ENCODE data around the gene POU6F2. TPM values are rescaled to one million over a fixed set of nuclear protein-coding genes. Genes with fewer than 3 reads are reported as not detected.

The POU6F2 gene
- polyA plus RNA-seq, 2 of the 4 experiments (the other 2 are of a cell fraction), result not detected

GRCh38 chr7:39460486-39460885 lies 482.8 kb downstream of the POU6F2 start (continued):
- TF ChIP-seq NFE2L2 (conservative IDR thresholded peaks at IDR 0.05; ENCODE audit: low read length), result no peak

GRCh38 chr7:39461263-39461820 lies 483.6 kb downstream of the POU6F2 start:
- H3K27ac ChIP-seq, result no peak overlapping the region
- H3K4me1 ChIP-seq, result no peaks in the 10 kb centered on the region
- CTCF ChIA-PET, result interaction anchor here (0.6 to 1.5 kb wide), 2 partner anchors 14 to 203 kb away, joined by 3 read pairs; no protein-coding TSS in a partner anchor
- no peak for FAIRE-seq
- WGBS (ENCODE audit: missing lambda C conversion rate), result 61% methylated on average over 4 of the region's 4 CpGs
- H3K9me3 ChIP-seq, result no peaks in the 10 kb centered on the region
- DNase-seq (ENCODE audit: low read depth in 1 of 2, low spot score in 1 of 2), result no peak
- POLR2A ChIA-PET, result no interaction called here
- ATAC-seq, result no peak
- no peak overlapping the region for H3K4me3 ChIP-seq
- TF ChIP-seq HES2 (IDR thresholded peaks at IDR 0.05) (no peak), POLR2AphosphoS2 (conservative IDR thresholded peaks at IDR 0.05; ENCODE audit: low read length) (no peak), FOXS1 (CRISPR knock-in tag; IDR thresholded peaks at IDR 0.05) (no peak), CHD4 (IDR thresholded peaks at IDR 0.05; ENCODE audit: borderline replicate concordance) (no peak), CBX8 (IDR thresholded peaks at IDR 0.05) (no peak), PBX3 (IDR thresholded peaks at IDR 0.05) (no peak), KDM5A (IDR thresholded peaks at IDR 0.05) (no peak), ESRRA (IDR thresholded peaks at IDR 0.05; ENCODE audit: borderline replicate concordance, low read length) (no peak), BCL3 (IDR thresholded peaks at IDR 0.05) (no peak), MAZ (IDR thresholded peaks at IDR 0.05; ENCODE audit: borderline replicate concordance, low read depth, low read length) (no peak), HEYL (CRISPR knock-in tag; IDR thresholded peaks at IDR 0.05) (no peak), ZNF302 (CRISPR knock-in tag; IDR thresholded peaks at IDR 0.05) (no peak), HMGXB4 (CRISPR knock-in tag; IDR thresholded peaks at IDR 0.05; ENCODE audit: borderline replicate concordance) (no peak)
- no peak overlapping the region for H3K4me2 ChIP-seq

GRCh38 chr7:39463252-39463651 lies 485.5 kb downstream of the POU6F2 start:
- POLR2A ChIA-PET, result no interaction called here
- no peak overlapping the region for H3K4me3 ChIP-seq
- DNase-seq (ENCODE audit: low read depth in 1 of 2, low spot score in 1 of 2) (no peak), ATAC-seq (no peak), FAIRE-seq (no peak)
- H3K9me3 ChIP-seq, result no peaks in the 10 kb centered on the region
- H3K4me2 ChIP-seq, result no peak overlapping the region
- H3K4me1 ChIP-seq, result no peaks in the 10 kb centered on the region
- TF ChIP-seq HOXA7 (CRISPR knock-in tag; IDR thresholded peaks at IDR 0.05) (no peak), JUN (IDR thresholded peaks at IDR 0.05) (no peak), BCL3 (IDR thresholded peaks at IDR 0.05) (no peak), CHD2 (IDR thresholded peaks at IDR 0.05; ENCODE audit: low read length, partially characterized antibody) (no peak), RNF2 (IDR thresholded peaks at IDR 0.05; ENCODE audit: borderline replicate concordance, low read depth) (no peak), CEBPB (IDR thresholded peaks at IDR 0.05) (no peak), EHF (CRISPR knock-in tag; IDR thresholded peaks at IDR 0.05) (no peak), FOSL2 (IDR thresholded peaks at IDR 0.05) (no peak), FOSL2 (CRISPR knock-in tag; IDR thresholded peaks at IDR 0.05) (no peak), TP53 (CRISPR knock-in tag; IDR thresholded peaks at IDR 0.05) (no peak), MAZ (IDR thresholded peaks at IDR 0.05; ENCODE audit: borderline replicate concordance, low read depth, low read length) (no peak), ZC3H11A (IDR thresholded peaks at IDR 0.05) (no peak), FOXS1 (CRISPR knock-in tag; IDR thresholded peaks at IDR 0.05) (no peak), CBX2 (IDR thresholded peaks at IDR 0.05; ENCODE audit: borderline replicate concordance, low read depth) (no peak), EP300 (IDR thresholded peaks at IDR 0.05) (no peak), MYC (IDR thresholded peaks at IDR 0.05; ENCODE audit: borderline replicate concordance, low read length) (no peak), NR3C1 (IDR thresholded peaks at IDR 0.05) (no peak)
- WGBS (ENCODE audit: missing lambda C conversion rate), result 78% methylated on average over 3 of the region's 3 CpGs
- H3K27ac ChIP-seq, result no peak overlapping the region
- CTCF ChIA-PET, result interaction anchor here (1.1 to 1.5 kb wide), 8 partner anchors 9 to 665 kb away, joined by 3 to 7 read pairs (median 4); no protein-coding TSS in a partner anchor
